Neural progenitor cell (in vitro differentiated cells): ENCODE data around the gene LILRB3.
"Not testable (repeated sequence)": the region's sequence is repeated elsewhere in the genome, so short reads cannot be mapped to it uniquely, and the experiment has no call there.

Experiments used
- CTCF ChIP-seq: fragments of 200-600 bp; sonication (generic); IDR thresholded peaks from 2 replicates; pipeline ENCODE4 v1.5.1; 2017; ENCODE audit warnings: antibody characterized with exemption, mild to moderate bottlenecking
- EZH2 ChIP-seq: fragments of 200-600 bp; sonication (generic); IDR thresholded peaks from 2 replicates; pipeline ENCODE4 v1.6.1; 2017; ENCODE audit warnings: antibody characterized with exemption, mild to moderate bottlenecking, moderate library complexity
- EZH2phosphoT487 ChIP-seq: fragments of 200-600 bp; sonication (generic); IDR thresholded peaks from 2 replicates; pipeline ENCODE4 v1.6.1; 2017; ENCODE audit warnings: antibody characterized with exemption

GRCh38 chr19:54222474-54223276 lies at the start of gene LILRB3:
- TF ChIP-seq CTCF, EZH2phosphoT487, EZH2: not testable (repeated sequence)
